ENCODE results near the gene DBR1.

DBR1 gene

DNA sequence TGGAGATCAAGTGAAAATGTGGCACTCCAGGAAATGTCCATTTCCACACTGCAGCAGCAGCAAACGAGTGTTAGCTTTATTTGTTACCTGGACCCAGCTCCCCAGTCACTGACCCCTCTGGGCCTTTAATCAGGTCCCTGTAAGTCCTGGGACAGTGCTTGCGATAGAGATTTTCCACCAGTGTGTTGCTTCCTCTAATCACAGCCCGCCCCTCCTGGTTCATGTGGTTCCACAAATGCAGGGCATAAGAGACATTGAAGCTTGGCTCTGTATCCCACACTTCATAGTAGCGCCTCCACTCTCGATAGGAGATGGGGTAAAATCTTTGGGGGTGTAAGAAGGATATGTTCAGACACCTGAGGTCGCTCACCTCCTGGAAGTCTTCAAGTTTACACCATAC, 50.5 kb downstream of the DBR1 start:
- DNase-seq (ENCODE audit: low read depth in 2 of 2), result no peak

DNA sequence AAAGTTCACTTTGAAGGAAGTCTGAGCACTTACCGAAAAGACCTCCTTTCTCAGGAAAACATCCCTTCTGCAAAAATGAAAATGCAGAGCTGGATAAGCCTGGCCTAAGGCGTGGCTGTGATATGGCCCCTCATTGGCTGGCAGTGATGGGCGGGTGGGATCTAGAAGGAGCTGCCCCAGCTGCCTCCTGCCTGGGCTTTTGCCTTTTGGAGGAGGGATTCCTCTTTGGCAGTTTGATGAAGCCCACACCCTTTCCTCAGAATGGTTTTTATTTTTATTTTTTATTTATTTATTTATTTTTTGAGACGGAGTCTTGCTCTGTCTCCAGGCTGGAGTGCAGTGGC, 55.3 kb downstream of the DBR1 start:
- DNase-seq (ENCODE audit: low read depth in 2 of 2), result no peak

DNA sequence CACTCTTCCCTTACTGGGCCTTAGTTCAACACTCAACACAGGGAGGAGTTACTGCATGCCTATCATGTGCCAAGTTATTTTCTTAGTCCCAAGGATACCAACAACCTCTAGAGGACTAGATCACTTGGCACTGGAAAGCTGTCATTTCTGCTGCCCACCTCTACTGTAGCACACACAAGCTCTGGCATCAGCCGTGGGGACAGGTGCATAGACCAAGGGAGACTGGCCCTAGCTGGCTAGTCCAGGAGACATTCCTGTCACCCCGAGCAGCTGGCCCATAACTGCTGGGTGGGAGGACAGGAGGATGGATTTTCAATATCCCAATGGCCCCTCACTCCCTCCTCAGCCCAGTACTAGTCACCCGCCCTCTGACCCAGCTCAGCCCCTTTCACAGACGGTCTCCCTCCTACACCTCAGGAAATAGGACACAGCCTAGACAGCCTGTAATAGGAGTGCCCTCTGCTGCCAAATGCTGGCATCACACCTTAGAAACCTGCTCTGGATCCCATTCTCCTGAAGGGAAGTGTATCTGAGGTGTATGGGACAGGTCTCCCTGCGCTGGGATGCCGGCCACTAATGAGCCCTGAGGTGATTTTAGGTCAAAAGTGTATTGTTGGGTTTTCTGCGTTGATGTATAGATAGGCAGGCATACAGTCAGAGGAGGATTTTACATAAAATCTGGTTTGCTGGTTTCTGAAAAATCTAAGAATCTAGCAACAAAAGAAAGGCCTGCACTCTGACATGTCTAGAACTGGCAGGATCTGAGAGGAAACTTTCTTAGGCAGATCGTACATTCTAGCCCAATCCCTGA, 55.9 kb downstream of the DBR1 start:
- DNase-seq (ENCODE audit: low read depth in 2 of 2), result peak; percentile 53 to 57

DNA sequence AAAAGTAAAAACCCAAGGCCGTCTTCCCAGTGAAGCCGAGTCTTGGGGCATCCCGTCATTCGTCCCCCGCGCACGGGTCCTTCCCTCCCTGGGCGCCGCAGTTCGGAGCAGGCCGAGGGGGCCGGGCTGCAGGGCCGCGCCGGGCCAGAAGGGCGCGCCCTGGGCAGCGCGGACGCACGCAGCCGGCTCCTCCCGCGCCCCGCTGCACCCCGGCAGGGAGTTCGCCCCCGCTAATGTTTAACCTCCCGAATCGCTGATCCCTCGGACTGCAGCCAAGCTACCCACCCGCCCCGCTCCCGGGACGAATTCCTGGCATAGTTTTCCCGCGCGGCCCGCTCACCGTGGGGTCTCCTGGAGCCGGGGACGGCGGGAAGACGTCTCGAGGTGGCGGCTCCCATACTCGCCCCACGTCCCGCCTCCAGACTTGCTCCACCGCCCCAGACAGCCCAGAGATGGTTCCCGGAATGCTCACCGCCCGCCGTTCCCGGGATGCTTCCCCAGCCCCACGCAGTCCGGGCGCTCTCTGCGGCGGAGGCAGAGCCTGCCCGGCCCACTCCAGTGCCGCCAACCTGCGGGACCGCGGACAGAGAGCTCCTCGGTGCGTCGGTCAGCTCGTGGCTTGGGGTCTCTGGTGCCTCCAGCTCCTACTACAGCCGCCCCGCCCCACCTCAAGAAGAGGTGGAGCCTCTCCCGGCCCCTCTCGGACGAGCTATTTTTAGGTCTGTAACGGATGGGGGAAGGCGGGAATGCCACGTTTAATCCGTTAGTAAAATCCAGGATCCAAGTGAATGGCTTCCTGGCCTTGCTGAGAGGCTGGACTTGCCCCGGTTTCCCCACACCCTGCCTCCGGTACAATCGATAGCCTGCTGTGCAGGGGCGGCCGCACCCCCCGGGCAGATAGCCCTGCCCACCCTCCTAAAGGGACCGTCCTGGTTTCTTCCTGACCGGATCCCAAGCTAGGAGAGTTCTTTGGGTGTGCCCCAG, 59.4 kb downstream of the DBR1 start, which contains the start of gene DZIP1L:
DZIP1L (minus strand) TSS at position 621 of the 984 bp plus-strand sequence. CDS start 11,637 bp downstream, outside the sequence.
- peak; percentile 13 to 16 for DNase-seq (ENCODE audit: low read depth in 2 of 2)

DNA sequence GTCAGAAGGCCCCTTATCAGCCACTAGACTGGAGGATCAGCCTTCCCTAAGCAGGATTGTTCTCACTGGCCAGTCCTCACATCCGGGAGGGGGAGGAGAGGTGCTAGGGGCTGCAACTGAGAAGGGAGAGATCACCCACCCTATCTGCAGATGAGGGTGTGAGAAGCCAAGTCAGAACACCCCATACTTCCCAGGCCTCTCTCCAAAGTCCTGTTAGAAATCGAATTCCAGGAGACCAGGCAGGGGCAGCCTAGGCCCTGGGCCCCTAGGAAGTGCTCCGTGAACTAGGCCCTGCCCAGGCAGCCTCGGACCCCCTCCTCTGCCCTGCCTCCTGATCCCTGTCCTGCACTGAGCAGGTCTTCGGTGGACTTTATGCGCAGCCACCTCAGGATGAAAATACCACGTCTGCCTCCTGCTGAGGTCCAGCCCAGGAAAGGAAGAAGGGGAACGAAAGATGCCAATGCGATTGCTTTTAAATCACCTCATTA, 60.2 kb downstream of the DBR1 start:
- DNase-seq (ENCODE audit: low read depth in 2 of 2), result no peak

DNA sequence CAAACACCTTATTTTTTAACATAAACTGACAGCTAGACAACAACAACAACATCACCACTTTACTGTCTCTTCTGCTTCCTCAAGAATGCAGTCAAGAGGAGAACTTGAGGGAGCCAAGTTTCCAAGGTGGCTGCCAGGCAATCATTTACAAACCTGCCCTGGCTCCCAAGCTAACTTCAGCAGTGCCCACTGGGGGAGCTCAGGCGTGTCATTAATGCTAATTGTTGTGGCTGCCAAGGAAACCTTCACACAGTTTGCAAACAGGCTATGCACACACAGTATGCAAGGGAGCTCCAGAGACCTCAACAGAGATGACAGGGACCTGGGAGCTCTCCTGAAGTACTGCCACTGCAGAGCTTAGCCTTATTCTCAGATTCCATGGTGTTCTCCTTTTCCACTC, 61.4 kb downstream of the DBR1 start:
- DNase-seq (ENCODE audit: low read depth in 2 of 2), result no peak

DNA sequence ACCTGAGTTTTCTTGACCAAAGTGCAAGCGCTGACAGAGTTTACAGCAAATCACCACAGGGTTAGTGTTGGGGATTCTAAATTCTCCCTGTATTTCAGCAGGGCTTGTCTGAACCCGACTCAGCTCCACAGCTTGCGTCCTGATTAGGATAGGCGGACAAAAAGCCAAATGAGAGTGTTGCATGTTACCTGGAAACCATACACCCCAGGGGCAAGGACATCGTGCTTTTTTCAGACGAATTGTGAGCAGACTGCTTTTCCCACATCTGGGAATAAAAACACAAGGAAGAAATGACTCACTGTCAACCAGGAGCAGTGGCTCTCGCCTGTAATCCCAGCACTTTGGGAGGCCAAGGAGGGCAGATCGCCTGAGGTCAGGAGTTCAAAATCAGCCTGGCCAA, 62.4 kb downstream of the DBR1 start:
- DNase-seq (ENCODE audit: low read depth in 2 of 2), result no peak

All from stimulated activated CD4-positive, alpha-beta T cell treated with anti-CD3 and anti-CD28 coated beads, Interleukin-4, amount 100 ng/mL, for 48 hours (primary cell).